Panc1 (cell line): ENCODE measurements around the gene NUTF2. TPM values are rescaled to one million over a fixed set of nuclear protein-coding genes. Genes with fewer than 3 reads are reported as not detected.

ENCODE experiments used
- ATAC-seq: fragments of 200-7000 bp; cut with Tn5 transposase; 2 replicates; pipeline ENCODE4 v1.9.1; 2020; ENCODE audit warnings: mild to moderate bottlenecking, moderate library complexity
- BruUV-seq: library from RNA; stranded (reverse); fragments of 400-500 nt; replicated peaks from 2 replicates; lab custom pipeline; 2021; lab: Mats Ljungman, UMichigan
- CTCF ChIA-PET: fragments of 300-600 bp; sonication (Branson Sonifier 250); formaldehyde crosslinking; loops from one replicate; lab custom pipeline; 2022; ENCODE audit warnings: antibody characterized with exemption; lab: Charles Lee
- POLR2A ChIA-PET: fragments of 300-600 bp; sonication (Branson Sonifier 250); formaldehyde crosslinking; loops from one replicate; lab custom pipeline; 2022; ENCODE audit warnings: antibody characterized with exemption; lab: Charles Lee
- DNase-seq: peaks from one replicate; pipeline ENCODE4 v3.0.0-alpha.2; 2010; ENCODE audit warnings: low read depth, low spot score
- H3K27ac ChIP-seq: 2 replicates; pipeline ENCODE4 v1.5.1; 2011; ENCODE audit warnings: mild to moderate bottlenecking, low read length, inconsistent platforms
- H3K27me3 ChIP-seq: fragments of 200-500 bp; sonication (Bioruptor generic); 2 replicates; pipeline ENCODE4 v1.6.0; 2014; ENCODE audit warnings: low read length, inconsistent platforms; ENCODE audit not compliant: control insufficient read depth, insufficient read depth
- H3K36me3 ChIP-seq: fragments of 200-500 bp; sonication (Bioruptor generic); 2 replicates; pipeline ENCODE4 v1.5.1; 2014; ENCODE audit warnings: inconsistent platforms, mild to moderate bottlenecking, low read length, moderate library complexity; ENCODE audit not compliant: control insufficient read depth, insufficient read depth
- H3K4me1 ChIP-seq: 2 replicates; pipeline ENCODE4 v1.5.1; 2011; ENCODE audit warnings: inconsistent platforms, mild to moderate bottlenecking, low read length, moderate library complexity; ENCODE audit not compliant: control insufficient read depth, insufficient read depth
- H3K4me3 ChIP-seq, 2 experiments: 2 replicates each; pipeline ENCODE4 v1.5.1; 2011 to 2012; ENCODE audit warnings: low read depth in 2 of 2, low read length in 2 of 2, mild to moderate bottlenecking in 2 of 2, inconsistent platforms in 1 of 2, moderate library complexity in 1 of 2
- H3K9me3 ChIP-seq: fragments of 200-500 bp; sonication (Bioruptor generic); 2 replicates; pipeline ENCODE4 v1.5.1; 2014; ENCODE audit warnings: low read depth, mild to moderate bottlenecking, inconsistent platforms, low read length, moderate library complexity; ENCODE audit not compliant: control insufficient read depth, insufficient read depth
- POLR2AphosphoS5 ChIP-seq: IDR thresholded peaks from 2 replicates; pipeline ENCODE4 v1.6.1; 2012; ENCODE audit warnings: mild to moderate bottlenecking, low read depth, low read length, moderate library complexity
- SIN3A ChIP-seq: IDR thresholded peaks from 2 replicates; pipeline ENCODE4 v1.6.1; 2012; ENCODE audit warnings: low read depth, mild to moderate bottlenecking, low read length, moderate library complexity, borderline replicate concordance; ENCODE audit not compliant: insufficient read depth
- TCF7L2 ChIP-seq: IDR thresholded peaks from 2 replicates; pipeline ENCODE4 v1.6.1; 2011; ENCODE audit warnings: mild to moderate bottlenecking, low read depth, low read length, inconsistent platforms
- in situ Hi-C: cut with HindIII; loops from 2 replicates; pipeline ENCODE4 v1.10.0; 2016; ENCODE audit warnings: low sequenced_read_pairs, low pct_unique_long_range_greater_than_20kb
- intact Hi-C: fragments of 100-400 bp; cut with micrococcal nuclease; formaldehyde crosslinking; loops from one replicate; pipeline ENCODE4 v1.10.0; 2022; ENCODE audit not compliant: unreplicated experiment
- total RNA-seq: library from RNA; stranded (reverse); gene quantifications from one replicate; pipeline ENCODE4 v1.2.1, GENCODE V29; 2021; ENCODE audit not compliant: unreplicated experiment
- TF ChIP-seq, protein P1 (sequence below): fragments of 450-650 bp; IDR thresholded peaks from 2 replicates; pipeline ENCODE4 v1.5.1; 2017; ENCODE audit warnings: mild to moderate bottlenecking
- TF ChIP-seq, protein P2 (sequence below), 2 experiments: IDR thresholded peaks; 2 replicates each; pipeline ENCODE4 v1.6.1; 2011 to 2012; ENCODE audit warnings: low read depth in 2 of 2, control low read depth in 1 of 2, low read length in 1 of 2, mild to moderate bottlenecking in 1 of 2, moderate library complexity in 1 of 2; ENCODE audit not compliant: insufficient read depth in 1 of 2

The NUTF2 gene
- total RNA-seq, 1 experiment from 2014 or later: 119 TPM

DNA sequence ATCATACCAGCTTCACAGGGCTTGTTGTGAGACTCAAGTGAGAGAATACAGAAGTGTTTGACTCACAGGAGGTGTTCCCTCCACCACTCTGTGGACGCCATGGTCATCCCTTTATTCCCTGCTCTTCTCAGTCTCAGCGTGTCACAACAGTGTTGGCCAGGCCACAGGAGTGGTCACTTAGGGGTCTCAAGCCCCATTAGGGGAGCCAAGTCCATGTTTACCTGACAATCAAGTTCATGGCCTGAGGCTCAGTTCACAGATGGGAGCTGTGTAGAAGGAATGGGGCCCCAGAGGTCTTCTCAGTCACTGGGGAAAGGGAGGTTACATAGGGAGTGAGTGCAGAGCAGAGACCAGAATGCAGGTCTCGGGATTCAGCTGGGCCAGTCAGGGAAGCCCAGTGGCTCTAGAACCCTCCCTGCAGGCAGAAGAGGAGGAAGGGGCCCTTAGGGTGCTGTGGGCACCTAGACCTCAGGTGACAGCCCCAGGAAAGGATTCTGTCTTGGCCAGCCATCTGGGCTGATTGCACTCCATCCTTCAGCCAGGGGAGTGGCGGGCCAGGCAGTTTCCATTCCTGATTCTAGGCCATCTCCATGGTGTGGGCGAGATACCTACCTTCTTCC, 10.3 kb downstream of the NUTF2 start:
- no peak overlapping the region for H3K27ac ChIP-seq
- no peaks in the 10 kb centered on the region for H3K9me3 ChIP-seq
- intact Hi-C loops (no loop called here), in situ Hi-C loops (no loop called here)
- ChIA-PET CTCF (no interaction called here), POLR2A (no interaction called here)
- ATAC-seq (no peak), DNase-seq (no peak)
- TF ChIP-seq, protein P1, sequence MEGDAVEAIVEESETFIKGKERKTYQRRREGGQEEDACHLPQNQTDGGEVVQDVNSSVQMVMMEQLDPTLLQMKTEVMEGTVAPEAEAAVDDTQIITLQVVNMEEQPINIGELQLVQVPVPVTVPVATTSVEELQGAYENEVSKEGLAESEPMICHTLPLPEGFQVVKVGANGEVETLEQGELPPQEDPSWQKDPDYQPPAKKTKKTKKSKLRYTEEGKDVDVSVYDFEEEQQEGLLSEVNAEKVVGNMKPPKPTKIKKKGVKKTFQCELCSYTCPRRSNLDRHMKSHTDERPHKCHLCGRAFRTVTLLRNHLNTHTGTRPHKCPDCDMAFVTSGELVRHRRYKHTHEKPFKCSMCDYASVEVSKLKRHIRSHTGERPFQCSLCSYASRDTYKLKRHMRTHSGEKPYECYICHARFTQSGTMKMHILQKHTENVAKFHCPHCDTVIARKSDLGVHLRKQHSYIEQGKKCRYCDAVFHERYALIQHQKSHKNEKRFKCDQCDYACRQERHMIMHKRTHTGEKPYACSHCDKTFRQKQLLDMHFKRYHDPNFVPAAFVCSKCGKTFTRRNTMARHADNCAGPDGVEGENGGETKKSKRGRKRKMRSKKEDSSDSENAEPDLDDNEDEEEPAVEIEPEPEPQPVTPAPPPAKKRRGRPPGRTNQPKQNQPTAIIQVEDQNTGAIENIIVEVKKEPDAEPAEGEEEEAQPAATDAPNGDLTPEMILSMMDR: no peak
- TF ChIP-seq, protein P2, sequence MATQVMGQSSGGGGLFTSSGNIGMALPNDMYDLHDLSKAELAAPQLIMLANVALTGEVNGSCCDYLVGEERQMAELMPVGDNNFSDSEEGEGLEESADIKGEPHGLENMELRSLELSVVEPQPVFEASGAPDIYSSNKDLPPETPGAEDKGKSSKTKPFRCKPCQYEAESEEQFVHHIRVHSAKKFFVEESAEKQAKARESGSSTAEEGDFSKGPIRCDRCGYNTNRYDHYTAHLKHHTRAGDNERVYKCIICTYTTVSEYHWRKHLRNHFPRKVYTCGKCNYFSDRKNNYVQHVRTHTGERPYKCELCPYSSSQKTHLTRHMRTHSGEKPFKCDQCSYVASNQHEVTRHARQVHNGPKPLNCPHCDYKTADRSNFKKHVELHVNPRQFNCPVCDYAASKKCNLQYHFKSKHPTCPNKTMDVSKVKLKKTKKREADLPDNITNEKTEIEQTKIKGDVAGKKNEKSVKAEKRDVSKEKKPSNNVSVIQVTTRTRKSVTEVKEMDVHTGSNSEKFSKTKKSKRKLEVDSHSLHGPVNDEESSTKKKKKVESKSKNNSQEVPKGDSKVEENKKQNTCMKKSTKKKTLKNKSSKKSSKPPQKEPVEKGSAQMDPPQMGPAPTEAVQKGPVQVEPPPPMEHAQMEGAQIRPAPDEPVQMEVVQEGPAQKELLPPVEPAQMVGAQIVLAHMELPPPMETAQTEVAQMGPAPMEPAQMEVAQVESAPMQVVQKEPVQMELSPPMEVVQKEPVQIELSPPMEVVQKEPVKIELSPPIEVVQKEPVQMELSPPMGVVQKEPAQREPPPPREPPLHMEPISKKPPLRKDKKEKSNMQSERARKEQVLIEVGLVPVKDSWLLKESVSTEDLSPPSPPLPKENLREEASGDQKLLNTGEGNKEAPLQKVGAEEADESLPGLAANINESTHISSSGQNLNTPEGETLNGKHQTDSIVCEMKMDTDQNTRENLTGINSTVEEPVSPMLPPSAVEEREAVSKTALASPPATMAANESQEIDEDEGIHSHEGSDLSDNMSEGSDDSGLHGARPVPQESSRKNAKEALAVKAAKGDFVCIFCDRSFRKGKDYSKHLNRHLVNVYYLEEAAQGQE (IDR thresholded peaks at IDR 0.05; ENCODE audit: insufficient read depth in 1 of 2, low read depth in 2 of 2, low read length in 1 of 2): no peak
- TF ChIP-seq POLR2AphosphoS5: no peak
- TF ChIP-seq TCF7L2: no peak
- TF ChIP-seq SIN3A: no peak
- H3K36me3 ChIP-seq: no peaks in the 10 kb centered on the region
- no peak overlapping the region for H3K4me3 ChIP-seq
- peaks cover 15% of the 10 kb centered on the region for H3K4me1 ChIP-seq
- no peaks in the 10 kb centered on the region for H3K27me3 ChIP-seq
- no TSS peak for BruUV-seq

DNA sequence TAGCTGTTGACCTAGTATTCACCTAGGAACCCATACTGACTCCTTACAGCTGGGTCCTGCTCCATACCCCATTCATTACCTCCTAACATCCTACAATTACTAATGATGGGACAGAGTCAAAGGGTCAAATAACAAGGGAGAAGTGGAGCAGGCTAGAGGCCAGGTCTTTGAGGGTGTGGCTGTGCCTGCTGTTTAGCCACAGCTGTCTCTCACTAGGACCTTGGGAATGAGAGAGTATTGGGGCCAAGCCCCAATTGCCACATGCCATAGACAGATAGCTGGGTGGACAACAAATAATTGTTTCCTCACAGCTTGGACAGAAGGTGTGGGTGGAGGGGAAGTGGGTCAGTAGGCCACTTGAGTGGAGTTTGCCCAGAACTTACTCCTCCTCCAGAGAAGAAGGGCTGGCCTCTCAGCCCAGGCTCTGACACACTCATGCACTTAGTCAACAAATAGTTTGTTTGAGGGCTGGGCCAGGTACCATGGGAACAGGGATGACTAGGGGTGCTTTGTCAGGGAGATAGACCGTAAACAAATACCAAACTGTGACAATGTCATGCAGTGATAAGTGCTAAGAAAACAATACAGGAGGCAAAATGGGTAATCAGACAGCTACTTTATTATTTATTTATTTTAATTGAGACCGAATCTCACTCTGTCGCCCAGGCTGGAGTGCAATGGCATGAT, 11.0 kb downstream of the NUTF2 start:
- H3K4me3 ChIP-seq: no peak overlapping the region
- no TSS peak for BruUV-seq
- no peaks in the 10 kb centered on the region for H3K9me3 ChIP-seq
- ChIA-PET CTCF (no interaction called here), POLR2A (no interaction called here)
- TF ChIP-seq TCF7L2: no peak
- DNase-seq (peak; percentile 78), ATAC-seq (peak; percentile 86)
- H3K36me3 ChIP-seq: no peaks in the 10 kb centered on the region
- H3K27ac ChIP-seq: no peak overlapping the region
- peaks cover 15% of the 10 kb centered on the region for H3K4me1 ChIP-seq
- in situ Hi-C loops (no loop called here), intact Hi-C loops (no loop called here)
- H3K27me3 ChIP-seq: no peaks in the 10 kb centered on the region

DNA sequence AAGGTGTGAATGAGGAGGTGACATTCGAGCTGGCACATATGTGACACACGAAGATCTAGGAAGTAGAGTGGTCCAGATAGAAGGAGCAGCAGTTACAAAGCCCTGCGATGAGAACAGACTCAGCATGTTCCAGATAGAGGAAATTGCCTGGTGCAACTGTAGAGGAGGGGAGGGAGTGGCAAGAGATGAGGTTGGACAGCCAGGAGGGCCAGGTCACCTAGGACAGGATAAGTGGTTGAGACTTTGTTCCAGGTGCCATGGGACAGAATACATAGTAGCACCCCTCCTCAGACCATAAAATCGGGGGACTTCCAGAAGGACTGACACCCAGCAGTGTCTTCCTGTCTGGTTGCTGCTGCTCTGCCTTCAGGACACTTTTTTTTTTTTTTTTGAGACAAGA, 11.8 kb downstream of the NUTF2 start:
- H3K9me3 ChIP-seq: no peaks in the 10 kb centered on the region
- H3K27ac ChIP-seq: no peak overlapping the region
- no peak overlapping the region for H3K4me3 ChIP-seq
- DNase-seq (no peak), ATAC-seq (no peak)
- H3K36me3 ChIP-seq: no peaks in the 10 kb centered on the region
- ChIA-PET CTCF (no interaction called here), POLR2A (no interaction called here)
- no peak for TF ChIP-seq POLR2AphosphoS5
- no peak for TF ChIP-seq TCF7L2
- TF ChIP-seq, protein P1: no peak
- TF ChIP-seq, protein P2 (IDR thresholded peaks at IDR 0.05; ENCODE audit: insufficient read depth in 1 of 2, low read depth in 2 of 2, low read length in 1 of 2): no peak
- BruUV-seq: TSS peak; percentile 21
- no peaks in the 10 kb centered on the region for H3K27me3 ChIP-seq
- peaks cover 15% of the 10 kb centered on the region for H3K4me1 ChIP-seq
- intact Hi-C loops (no loop called here), in situ Hi-C loops (no loop called here)
